IMR-90 (cell line): ENCODE data around the gene DUSP3. TPM values are rescaled to one million over a fixed set of nuclear protein-coding genes. Genes with fewer than 3 reads are reported as not detected.

Source experiments
- ATAC-seq: fragments of 200-7000 bp; cut with Tn5 transposase; 2 replicates; pipeline ENCODE4 v1.9.1; 2020; ENCODE audit warnings: low read depth, mild to moderate bottlenecking, moderate library complexity
- BruUV-seq: library from RNA; stranded (reverse); fragments of 400-500 nt; replicated peaks from 2 replicates; lab custom pipeline; 2021; lab: Mats Ljungman, UMichigan
- CTCF ChIA-PET: fragments of 300-600 bp; formaldehyde crosslinking; extraction: SDS; loops from one replicate; lab custom pipeline; 2021; ENCODE audit warnings: antibody characterized with exemption; lab: Yijun Ruan, JAX
- POLR2A ChIA-PET: fragments of 300-600 bp; sonication (Branson Sonifier 250); formaldehyde crosslinking; loops from one replicate; lab custom pipeline; 2022; ENCODE audit warnings: antibody characterized with exemption; ENCODE audit not compliant: unreplicated experiment; lab: Charles Lee
- DNase-seq: peaks from one replicate; pipeline ENCODE4 v3.0.0; 2013
- H2AFZ ChIP-seq: replicated peaks from 2 replicates; pipeline ENCODE3; 2013; ENCODE audit warnings: low read length, mild to moderate bottlenecking; ENCODE audit not compliant: poor library complexity
- H2AK5ac ChIP-seq: 2 replicates; pipeline ENCODE4 v1.6.1; 2013; ENCODE audit warnings: low read depth, low read length, inconsistent platforms
- H2AK9ac ChIP-seq: replicated peaks from 2 replicates; pipeline ENCODE3; 2013; ENCODE audit warnings: mild to moderate bottlenecking, low read depth, low read length, moderate library complexity; ENCODE audit not compliant: poor library complexity
- H2BK120ac ChIP-seq: 2 replicates; pipeline ENCODE4 v1.6.1; 2013; ENCODE audit warnings: low read depth, low read length, inconsistent platforms
- H2BK15ac ChIP-seq: 3 replicates; pipeline ENCODE4 v1.6.1; 2013; ENCODE audit warnings: low read depth, low read length, inconsistent platforms
- H2BK20ac ChIP-seq: 2 replicates; pipeline ENCODE4 v1.6.1; 2013; ENCODE audit warnings: low read depth, mild to moderate bottlenecking, inconsistent platforms, low read length, moderate library complexity
- H2BK5ac ChIP-seq: 2 replicates; pipeline ENCODE4 v1.6.1; 2013; ENCODE audit warnings: mild to moderate bottlenecking, low read depth, low read length, inconsistent platforms; ENCODE audit not compliant: poor library complexity, severe bottlenecking
- H3K14ac ChIP-seq: replicated peaks from 2 replicates; pipeline ENCODE4 v1.6.1; 2013; ENCODE audit warnings: low read depth, low read length, inconsistent platforms
- H3K18ac ChIP-seq: 2 replicates; pipeline ENCODE4 v1.6.1; 2013; ENCODE audit warnings: low read depth, low read length, control low read depth
- H3K23ac ChIP-seq: 2 replicates; pipeline ENCODE4 v1.6.1; 2013; ENCODE audit warnings: low read depth, low read length, inconsistent platforms
- H3K27ac ChIP-seq: 2 replicates; pipeline ENCODE4 v1.5.1; 2013; ENCODE audit warnings: mild to moderate bottlenecking, control low read depth, low read length; ENCODE audit not compliant: insufficient read depth
- H3K27me3 ChIP-seq: 2 replicates; pipeline ENCODE4 v1.6.1; 2013; ENCODE audit warnings: low read length; ENCODE audit not compliant: control insufficient read depth, insufficient read depth
- H3K36me3 ChIP-seq: 2 replicates; pipeline ENCODE4 v1.6.1; 2013; ENCODE audit warnings: low read length, mixed read lengths; ENCODE audit not compliant: control insufficient read depth, insufficient read depth
- H3K4ac ChIP-seq: 2 replicates; pipeline ENCODE4 v1.6.1; 2013; ENCODE audit warnings: low read depth, low read length, inconsistent platforms
- H3K4me1 ChIP-seq: 2 replicates; pipeline ENCODE4 v1.6.1; 2013; ENCODE audit warnings: low read length, mixed read lengths; ENCODE audit not compliant: control insufficient read depth, insufficient read depth
- H3K4me2 ChIP-seq: 2 replicates; pipeline ENCODE4 v1.6.1; 2013; ENCODE audit warnings: low read depth, mild to moderate bottlenecking, control low read depth, low read length, moderate library complexity
- H3K4me3 ChIP-seq: 2 replicates; pipeline ENCODE4 v1.5.1; 2013; ENCODE audit warnings: low read depth, mild to moderate bottlenecking, control low read depth, low read length, moderate library complexity; ENCODE audit not compliant: insufficient read depth
- H3K56ac ChIP-seq: 2 replicates; pipeline ENCODE4 v1.6.1; 2013; ENCODE audit warnings: low read length, inconsistent platforms; ENCODE audit not compliant: insufficient read depth; ENCODE audit errors: extremely low read depth
- H3K79me1 ChIP-seq, 2 experiments: 2 replicates each; pipeline ENCODE4 v1.6.1; 2013; ENCODE audit warnings: low read length in 2 of 2, inconsistent platforms in 1 of 2, low read depth in 1 of 2
- H3K9ac ChIP-seq: 2 replicates; pipeline ENCODE4 v1.6.1; 2013; ENCODE audit warnings: low read depth, low read length, control low read depth
- H3K9me1 ChIP-seq: 2 replicates; pipeline ENCODE4 v1.6.1; 2013; ENCODE audit warnings: low read length, inconsistent platforms; ENCODE audit not compliant: insufficient read depth
- H3K9me3 ChIP-seq: 2 replicates; pipeline ENCODE4 v1.6.1; 2013; ENCODE audit warnings: low read length; ENCODE audit not compliant: control insufficient read depth, insufficient read depth
- H4K20me1 ChIP-seq: 2 replicates; pipeline ENCODE4 v1.6.1; 2013; ENCODE audit warnings: low read length, inconsistent platforms; ENCODE audit not compliant: insufficient read depth
- H4K5ac ChIP-seq: 2 replicates; pipeline ENCODE4 v1.6.1; 2013; ENCODE audit warnings: mild to moderate bottlenecking, low read depth, low read length, control low read depth
- H4K8ac ChIP-seq, 2 experiments: 2 replicates each; pipeline ENCODE4 v1.6.1; 2013; ENCODE audit warnings: low read depth in 2 of 2, low read length in 2 of 2, control low read depth in 1 of 2, inconsistent platforms in 1 of 2
- H4K91ac ChIP-seq: 2 replicates; pipeline ENCODE4 v1.6.1; 2013; ENCODE audit warnings: low read depth, low read length, inconsistent platforms; ENCODE audit not compliant: insufficient read depth
- BHLHE40 ChIP-seq: fragments of 150-350 bp; IDR thresholded peaks from 2 replicates; pipeline ENCODE4 v1.6.1; 2016; ENCODE audit warnings: mild to moderate bottlenecking, low read depth, low read length
- CEBPB ChIP-seq: IDR thresholded peaks from 2 replicates; pipeline ENCODE4 v1.6.1; 2012; ENCODE audit warnings: low read depth, low read length, improper control_type of control experiment
- CHD1 ChIP-seq: IDR thresholded peaks from 2 replicates; pipeline ENCODE4 v1.6.1; 2012; ENCODE audit warnings: low read depth, low read length, improper control_type of control experiment
- CTCF ChIP-seq: conservative IDR thresholded peaks from 2 replicates; pipeline ENCODE4 v1.5.1; 2012; ENCODE audit warnings: mild to moderate bottlenecking, low read depth, low read length, improper control_type of control experiment
- FOS ChIP-seq: fragments of 150-350 bp; IDR thresholded peaks from 2 replicates; pipeline ENCODE4 v1.6.1; 2016; ENCODE audit warnings: low read depth, low read length
- MAFK ChIP-seq: IDR thresholded peaks from 2 replicates; pipeline ENCODE4 v1.6.1; 2012; ENCODE audit warnings: low read depth, low read length, improper control_type of control experiment
- MAZ ChIP-seq: IDR thresholded peaks from 2 replicates; pipeline ENCODE4 v1.6.1; 2012; ENCODE audit warnings: low read depth, mild to moderate bottlenecking, low read length, improper control_type of control experiment, moderate library complexity, borderline replicate concordance
- MXI1 ChIP-seq: IDR thresholded peaks from 2 replicates; pipeline ENCODE4 v1.6.1; 2012; ENCODE audit warnings: low read depth, mild to moderate bottlenecking, low read length, moderate library complexity, borderline replicate concordance
- NFE2L2 ChIP-seq: fragments of 150-350 bp; IDR thresholded peaks from 2 replicates; pipeline ENCODE4 v1.6.1; 2016; ENCODE audit warnings: low read depth, mild to moderate bottlenecking, low read length
- POLR2A ChIP-seq: IDR thresholded peaks from 2 replicates; pipeline ENCODE4 v1.6.1; 2012; ENCODE audit warnings: mild to moderate bottlenecking, low read depth, low read length
- RAD21 ChIP-seq: IDR thresholded peaks from 2 replicates; pipeline ENCODE4 v1.6.1; 2012; ENCODE audit warnings: low read length, improper control_type of control experiment
- SMC3 ChIP-seq: fragments of 150-350 bp; IDR thresholded peaks from 2 replicates; pipeline ENCODE4 v1.6.1; 2016; ENCODE audit warnings: low read depth, mild to moderate bottlenecking, antibody characterized with exemption, low read length, moderate library complexity
- WGBS, 2 experiments: methylation state at CpG; one replicate each; pipeline versions ENCODE4 v1.1.5 to v1.1.7; 2013; ENCODE audit warnings: missing lambda C conversion rate in 2 of 2; ENCODE audit not compliant: insufficient read length in 1 of 2; ENCODE audit errors: extremely low coverage in 2 of 2; 5-methylcytosine and 5-hydroxymethylcytosine counted together
- dilution Hi-C: fragments of 300-500 bp; cut with HindIII; formaldehyde crosslinking; loops from one replicate; pipeline ENCODE4 v1.14.3; 2018; ENCODE audit warnings: low sequenced_read_pairs; ENCODE audit not compliant: unreplicated experiment
- in situ Hi-C: fragments of 300-500 bp; cut with MboI; formaldehyde crosslinking; loops from 3 replicates; pipeline ENCODE4 v1.14.3; 2019; ENCODE audit warnings: low sequenced_read_pairs, inconsistent platforms, mixed read lengths
- intact Hi-C: fragments of 100-400 bp; cut with micrococcal nuclease; formaldehyde crosslinking; loops from 2 replicates; pipeline ENCODE4 v1.10.0; 2022
- polyA plus RNA-seq, 3 experiments: library from polyadenylated mRNA; depleted of rRNA; stranded (reverse); fragments of >200 nt; gene quantifications; 2 replicates each; pipeline ENCODE4 v1.2.3, GENCODE V29; 2012; ENCODE audit warnings: low replicate concordance in 1 of 3
- total RNA-seq: library from RNA; depleted of rRNA; stranded (reverse); fragments of >200 nt; gene quantifications from 2 replicates; pipeline ENCODE4 v1.2.3, GENCODE V29; 2012
- TF ChIP-seq, protein P1 (sequence below): fragments of 150-350 bp; IDR thresholded peaks from 2 replicates; pipeline ENCODE4 v1.6.1; 2016; ENCODE audit warnings: low read depth, mild to moderate bottlenecking, low read length, moderate library complexity, borderline replicate concordance
- TF ChIP-seq, protein P2 (sequence below): fragments of 150-350 bp; IDR thresholded peaks from 2 replicates; pipeline ENCODE4 v1.6.1; 2017; ENCODE audit warnings: mild to moderate bottlenecking, antibody characterized with exemption, low read length, low read depth

Gene DUSP3
- total and polyA plus RNA-seq, 2 of the 4 experiments (the other 2 are of a cell fraction) = 33.3 to 40.9 TPM

DNA sequence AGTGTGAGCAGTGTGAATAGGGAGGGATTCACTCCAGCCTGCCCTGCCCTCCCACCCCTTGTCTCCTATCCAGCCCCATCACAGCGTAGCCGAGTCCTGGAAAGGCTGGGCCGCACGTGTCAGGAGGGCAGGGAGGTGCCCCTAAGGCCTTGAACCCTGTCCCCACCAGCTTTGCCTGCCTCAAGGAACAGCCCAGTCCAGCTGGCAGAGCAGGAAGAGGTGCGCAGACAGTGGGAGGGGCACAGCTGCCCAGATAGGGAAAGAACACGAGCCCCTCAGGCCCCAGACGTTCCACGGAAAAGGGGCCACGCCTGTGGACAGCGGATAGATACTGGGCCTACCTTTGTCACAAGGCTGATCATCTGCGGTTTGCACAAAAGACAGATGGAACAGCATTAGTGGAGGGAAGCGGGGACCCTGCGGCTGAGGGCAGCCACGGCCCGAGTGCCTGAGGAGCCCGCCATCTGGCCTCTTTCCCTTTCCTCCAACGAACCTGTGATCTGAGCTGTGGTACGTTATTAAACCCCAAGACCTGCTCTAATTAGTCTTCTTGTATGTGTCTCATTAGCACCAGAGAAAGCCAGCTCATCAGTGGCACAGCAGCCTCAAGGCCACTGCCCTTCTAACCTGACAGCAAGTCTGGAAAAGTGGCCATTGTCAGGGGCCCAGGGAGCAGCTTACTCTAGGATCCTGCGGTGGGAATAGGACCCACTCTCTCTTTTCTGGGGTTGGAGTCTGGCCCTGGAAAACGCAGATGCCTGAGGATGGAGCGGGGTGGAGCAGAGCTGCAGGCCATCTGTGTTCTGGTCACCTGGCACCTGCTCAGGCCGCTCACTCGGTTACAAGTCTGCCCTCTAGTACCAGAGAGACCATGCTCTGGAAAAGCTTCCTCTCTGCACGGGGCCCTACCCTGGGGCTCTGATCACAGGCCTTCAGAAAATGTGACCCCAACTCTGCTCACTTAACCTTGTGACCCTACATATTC is 37.9 kb upstream of the DUSP3 start:
- Histone ChIP-seq H3K18ac (no peak overlapping the region), H2BK20ac (no peak overlapping the region), H4K20me1 (no peaks in the 10 kb centered on the region), H3K79me1 (peaks cover 3 to 12% of the 10 kb centered on the region in 2 experiments; a peak in 1 of 4 replicates), H3K9ac (no peak overlapping the region), H2BK120ac (no peak overlapping the region), H3K4me1 (peaks cover 6% of the 10 kb centered on the region), H2AFZ (no peak overlapping the region), H3K56ac (no peak overlapping the region), H3K27me3 (no peaks in the 10 kb centered on the region), H3K27ac (no peak overlapping the region), H2BK15ac (no peak overlapping the region), H3K4me2 (no peak overlapping the region), H3K4ac (no peak overlapping the region), H3K9me3 (no peaks in the 10 kb centered on the region), H2AK5ac (no peak overlapping the region; the same call in 1 of the 2 replicates), H3K23ac (no peak overlapping the region), H4K5ac (no peak overlapping the region), H4K91ac (no peak overlapping the region), H3K36me3 (peaks cover 24% of the 10 kb centered on the region), H4K8ac (no peak overlapping the region), H3K14ac (no peak overlapping the region), H2AK9ac (no peak overlapping the region), H2BK5ac (no peak overlapping the region), H3K9me1 (peaks cover 11% of the 10 kb centered on the region; the same call in 1 of the 2 replicates), H3K4me3 (no peak overlapping the region)
- dilution Hi-C loops (no loop called here), intact Hi-C loops (no loop called here), in situ Hi-C loops (no loop called here)
- CTCF ChIA-PET = interaction anchor here (0.9 kb wide), 1 partner anchor 29 kb away, joined by 3 read pairs; no protein-coding TSS in a partner anchor
- WGBS, 2 experiments = 89% methylated on average over 18 of the region's 24 CpGs; no CpG with 5 or more reads in 1 of the 2 experiments
- POLR2A ChIA-PET = no interaction called here
- BruUV-seq = no TSS peak
- ATAC-seq = no peak
- DNase-seq = no peak
- no peak for TF ChIP-seq MXI1
- TF ChIP-seq SMC3 = no peak
- TF ChIP-seq, protein P1, sequence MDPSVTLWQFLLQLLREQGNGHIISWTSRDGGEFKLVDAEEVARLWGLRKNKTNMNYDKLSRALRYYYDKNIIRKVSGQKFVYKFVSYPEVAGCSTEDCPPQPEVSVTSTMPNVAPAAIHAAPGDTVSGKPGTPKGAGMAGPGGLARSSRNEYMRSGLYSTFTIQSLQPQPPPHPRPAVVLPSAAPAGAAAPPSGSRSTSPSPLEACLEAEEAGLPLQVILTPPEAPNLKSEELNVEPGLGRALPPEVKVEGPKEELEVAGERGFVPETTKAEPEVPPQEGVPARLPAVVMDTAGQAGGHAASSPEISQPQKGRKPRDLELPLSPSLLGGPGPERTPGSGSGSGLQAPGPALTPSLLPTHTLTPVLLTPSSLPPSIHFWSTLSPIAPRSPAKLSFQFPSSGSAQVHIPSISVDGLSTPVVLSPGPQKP = no peak
- TF ChIP-seq NFE2L2 = no peak
- no peak for TF ChIP-seq CEBPB
- no peak for TF ChIP-seq CTCF
- no peak for TF ChIP-seq MAZ
- no peak for TF ChIP-seq CHD1
- TF ChIP-seq BHLHE40 = no peak
- no peak for TF ChIP-seq MAFK
- TF ChIP-seq, protein P2, sequence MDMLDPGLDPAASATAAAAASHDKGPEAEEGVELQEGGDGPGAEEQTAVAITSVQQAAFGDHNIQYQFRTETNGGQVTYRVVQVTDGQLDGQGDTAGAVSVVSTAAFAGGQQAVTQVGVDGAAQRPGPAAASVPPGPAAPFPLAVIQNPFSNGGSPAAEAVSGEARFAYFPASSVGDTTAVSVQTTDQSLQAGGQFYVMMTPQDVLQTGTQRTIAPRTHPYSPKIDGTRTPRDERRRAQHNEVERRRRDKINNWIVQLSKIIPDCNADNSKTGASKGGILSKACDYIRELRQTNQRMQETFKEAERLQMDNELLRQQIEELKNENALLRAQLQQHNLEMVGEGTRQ = no peak
- no peak for TF ChIP-seq POLR2A
- TF ChIP-seq RAD21 = no peak
- no peak for TF ChIP-seq FOS
